Smooth muscle cell (in vitro differentiated cells): ENCODE measurements around the gene KDM1B. TPM values are rescaled to one million over a fixed set of nuclear protein-coding genes. Genes with fewer than 3 reads are reported as not detected.

Experiments
- DNase-seq: peaks from one replicate; lab custom pipeline; 2025; ENCODE audit not compliant: unreplicated experiment; lab: John Stamatoyannopoulos, UW
- H2AFZ ChIP-seq: fragments of 200-600 bp; sonication (generic); 2 replicates; pipeline ENCODE4 v1.6.0; 2016; ENCODE audit warnings: antibody characterized with exemption, low read depth, mild to moderate bottlenecking
- H3F3A ChIP-seq: fragments of 200-600 bp; sonication (generic); 2 replicates; pipeline ENCODE4 v1.6.0; 2017; ENCODE audit warnings: antibody characterized with exemption, low read depth
- H3K27ac ChIP-seq: fragments of 200-600 bp; sonication (generic); 2 replicates; pipeline ENCODE4 v1.5.1; 2016; ENCODE audit warnings: low read depth, mild to moderate bottlenecking
- H3K27me3 ChIP-seq: fragments of 200-600 bp; sonication (generic); 2 replicates; pipeline ENCODE4 v1.6.1; 2016; ENCODE audit warnings: low read depth, mild to moderate bottlenecking
- H3K36me3 ChIP-seq: fragments of 200-600 bp; sonication (generic); 2 replicates; pipeline ENCODE4 v1.5.1; 2016; ENCODE audit warnings: low read depth
- H3K4me1 ChIP-seq: fragments of 200-600 bp; sonication (generic); 2 replicates; pipeline ENCODE4 v1.5.1; 2016; ENCODE audit warnings: low read depth
- H3K4me2 ChIP-seq: fragments of 200-600 bp; sonication (generic); 2 replicates; pipeline ENCODE4 v1.6.0; 2016; ENCODE audit warnings: mild to moderate bottlenecking
- H3K4me3 ChIP-seq: fragments of 200-600 bp; sonication (generic); 2 replicates; pipeline ENCODE4 v1.5.1; 2016; ENCODE audit warnings: mild to moderate bottlenecking
- H3K79me2 ChIP-seq: fragments of 200-600 bp; sonication (generic); 2 replicates; pipeline ENCODE4 v1.6.0; 2016; ENCODE audit warnings: low read depth, mild to moderate bottlenecking
- H3K9ac ChIP-seq: fragments of 200-600 bp; sonication (generic); 2 replicates; pipeline ENCODE4 v1.6.0; 2016; ENCODE audit warnings: low read depth
- H3K9me3 ChIP-seq: fragments of 200-600 bp; sonication (generic); replicated peaks from 2 replicates; pipeline ENCODE4 v1.5.1; 2016; ENCODE audit warnings: low read depth
- H4K20me1 ChIP-seq: fragments of 200-600 bp; sonication (generic); 2 replicates; pipeline ENCODE4 v1.6.0; 2016; ENCODE audit warnings: low read depth
- WGBS: methylation state at CpG from one replicate; pipeline ENCODE4 v1.1.7; 2016; ENCODE audit warnings: low lambda C conversion rate; 5-methylcytosine and 5-hydroxymethylcytosine counted together
- polyA plus RNA-seq: library from polyadenylated mRNA; unstranded; fragments of >200 nt; fragmentation: Nextera tagmentation; extraction: Ambion mirVana; gene quantifications from 2 replicates; pipeline ENCODE4 v1.2.1, GENCODE V29; 2016
- total RNA-seq: library from RNA; depleted of rRNA; stranded (reverse); fragments of >200 nt; gene quantifications from 2 replicates; pipeline ENCODE4 v1.2.3, GENCODE V29; 2014
- TF ChIP-seq, protein P1 (sequence below): fragments of 200-600 bp; sonication (generic); IDR thresholded peaks from 2 replicates; pipeline ENCODE4 v1.5.1; 2017; ENCODE audit warnings: borderline replicate concordance, mild to moderate bottlenecking, antibody characterized with exemption; ENCODE audit not compliant: insufficient read depth, poor library complexity, severe bottlenecking

The KDM1B gene
- total and polyA plus RNA-seq, 2 experiments from 2014 or later, result 8.2 to 15.8 TPM

GRCh38 chr6:18154507-18155149 lies 594 bp upstream of the KDM1B start, which contains the start of gene TPMT:
TSS of gene TPMT (minus strand) at chr6:18155077. CDS start at chr6:18149127, 5,950 bp downstream.
- TF ChIP-seq, protein P1, sequence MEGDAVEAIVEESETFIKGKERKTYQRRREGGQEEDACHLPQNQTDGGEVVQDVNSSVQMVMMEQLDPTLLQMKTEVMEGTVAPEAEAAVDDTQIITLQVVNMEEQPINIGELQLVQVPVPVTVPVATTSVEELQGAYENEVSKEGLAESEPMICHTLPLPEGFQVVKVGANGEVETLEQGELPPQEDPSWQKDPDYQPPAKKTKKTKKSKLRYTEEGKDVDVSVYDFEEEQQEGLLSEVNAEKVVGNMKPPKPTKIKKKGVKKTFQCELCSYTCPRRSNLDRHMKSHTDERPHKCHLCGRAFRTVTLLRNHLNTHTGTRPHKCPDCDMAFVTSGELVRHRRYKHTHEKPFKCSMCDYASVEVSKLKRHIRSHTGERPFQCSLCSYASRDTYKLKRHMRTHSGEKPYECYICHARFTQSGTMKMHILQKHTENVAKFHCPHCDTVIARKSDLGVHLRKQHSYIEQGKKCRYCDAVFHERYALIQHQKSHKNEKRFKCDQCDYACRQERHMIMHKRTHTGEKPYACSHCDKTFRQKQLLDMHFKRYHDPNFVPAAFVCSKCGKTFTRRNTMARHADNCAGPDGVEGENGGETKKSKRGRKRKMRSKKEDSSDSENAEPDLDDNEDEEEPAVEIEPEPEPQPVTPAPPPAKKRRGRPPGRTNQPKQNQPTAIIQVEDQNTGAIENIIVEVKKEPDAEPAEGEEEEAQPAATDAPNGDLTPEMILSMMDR, result no peak
- Histone ChIP-seq H3K4me2 (peak within 1 kb of the TSS; percentile 94), H3K36me3 (no peaks in the 10 kb centered on the region), H3K4me1 (peaks cover 16% of the 10 kb centered on the region), H3K4me3 (peak within 1 kb of the TSS; percentile 96), H3K9ac (peak within 1 kb of the TSS; percentile 94), H4K20me1 (no peaks in the 10 kb centered on the region), H3K79me2 (peaks cover 3% of the 10 kb centered on the region), H2AFZ (peak within 1 kb of the TSS; percentile 97), H3K27ac (peak within 1 kb of the TSS; percentile 73), H3F3A (peaks cover 4% of the 10 kb centered on the region), H3K27me3 (no peaks in the 10 kb centered on the region), H3K9me3 (no peaks in the 10 kb centered on the region)
- under 1% methylated on average over 22 of the region's 34 CpGs for WGBS
- DNase-seq, result no peak

DNA sequence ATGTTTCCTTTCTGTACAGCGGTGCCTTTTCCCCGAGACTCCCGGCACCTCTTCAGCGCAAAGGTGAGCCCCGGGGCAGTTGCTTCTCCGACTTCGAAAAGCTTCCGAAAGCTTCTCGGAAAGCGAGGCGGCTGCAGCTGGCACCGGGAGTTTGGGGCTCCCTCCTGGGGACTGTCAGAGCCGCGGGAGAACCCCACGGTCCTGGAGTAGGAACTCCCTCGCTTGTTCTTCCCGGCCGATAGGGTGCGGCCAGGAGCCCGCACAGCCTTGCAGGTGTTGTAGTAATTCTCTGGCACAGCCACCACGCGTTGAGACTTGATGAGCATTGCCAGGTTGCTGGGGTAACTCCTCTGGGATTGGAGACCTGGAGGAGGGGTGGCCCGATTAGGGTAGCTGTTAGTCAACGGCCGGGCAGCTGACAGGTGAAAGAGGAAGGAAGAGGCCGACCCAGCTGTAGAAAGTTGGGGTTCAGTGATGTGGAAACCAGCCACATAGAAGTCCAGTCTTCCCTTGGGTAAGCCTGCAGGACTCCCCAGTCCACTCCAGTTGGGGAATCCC lies 721 bp downstream of the KDM1B start:
- peaks cover 4% of the 10 kb centered on the region for H3F3A ChIP-seq
- TF ChIP-seq, protein P1, result peak; percentile 12
- DNase-seq, result peak; percentile 16
- peaks cover 3% of the 10 kb centered on the region for H3K79me2 ChIP-seq
- H3K4me1 ChIP-seq, result peaks cover 16% of the 10 kb centered on the region
- H3K9ac ChIP-seq, result peak overlapping the region; percentile 80
- H3K4me2 ChIP-seq, result peak overlapping the region; percentile 94
- H3K9me3 ChIP-seq, result no peaks in the 10 kb centered on the region
- no peaks in the 10 kb centered on the region for H3K36me3 ChIP-seq
- no peaks in the 10 kb centered on the region for H4K20me1 ChIP-seq
- 3% methylated on average over 26 of the region's 26 CpGs for WGBS
- no peaks in the 10 kb centered on the region for H3K27me3 ChIP-seq
- peak overlapping the region; percentile 23 for H3K27ac ChIP-seq
- H2AFZ ChIP-seq, result peak overlapping the region; percentile 97
- peak overlapping the region; percentile 96 for H3K4me3 ChIP-seq

DNA sequence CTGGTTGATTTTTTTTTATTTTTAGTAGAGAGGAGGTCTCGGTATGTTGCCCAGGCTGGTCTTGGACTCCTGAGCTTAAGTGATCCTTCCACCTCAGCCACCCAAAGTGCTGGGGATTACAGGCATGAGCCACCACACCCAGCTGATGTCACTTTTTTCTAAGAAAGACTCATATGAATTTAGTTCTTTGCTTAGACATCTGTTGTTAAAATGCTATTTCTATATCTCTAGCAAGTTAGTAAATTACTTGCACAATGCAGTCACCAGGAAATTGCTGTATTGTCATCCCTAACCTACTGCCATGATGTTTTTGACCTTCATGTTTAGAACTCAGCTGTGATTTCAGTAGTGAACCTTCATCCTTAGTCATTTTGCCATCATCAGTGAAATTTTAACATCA lies 5.7 kb downstream of the KDM1B start:
- no peak for DNase-seq

More for the DNA sequence above, 5.7 kb downstream of the KDM1B start:
- H3K79me2 ChIP-seq, result no peaks in the 10 kb centered on the region
- no peak overlapping the region for H3K4me3 ChIP-seq
- H3K27me3 ChIP-seq, result no peaks in the 10 kb centered on the region
- H3K9me3 ChIP-seq, result no peaks in the 10 kb centered on the region
- peaks cover 4% of the 10 kb centered on the region for H3K36me3 ChIP-seq
- no peaks in the 10 kb centered on the region for H4K20me1 ChIP-seq
- TF ChIP-seq, protein P1, result no peak
- no peak overlapping the region for H3K4me2 ChIP-seq
- peaks cover 5% of the 10 kb centered on the region for H3K4me1 ChIP-seq
- no peaks in the 10 kb centered on the region for H3F3A ChIP-seq
- no peak overlapping the region for H3K9ac ChIP-seq
- H3K27ac ChIP-seq, result no peak overlapping the region
- WGBS, result 96% methylated on average over 1 of the region's 1 CpG
- no peak overlapping the region for H2AFZ ChIP-seq
